ENCODE measurements around the gene EPX.
A peak's percentile ranks its signal among the peaks of the same experiment; 100 is the strongest.

The EPX gene

GRCh38 chr17:58219007-58219788 is 26.7 kb downstream of the EPX start, which contains the start of gene MKS1 (continued):
- TF ChIP-seq ZBTB44 (tag by site-specific recombination; IDR thresholded peaks at IDR 0.05): no peak
- TF ChIP-seq ZNF157 (tag by site-specific recombination; IDR thresholded peaks at IDR 0.05): no peak
- TF ChIP-seq SALL2 (tag by site-specific recombination; IDR thresholded peaks at IDR 0.05; ENCODE audit: borderline replicate concordance): 0 out of 2 replicates have a peak, but pooled peaks have one; percentile 12
- TF ChIP-seq ZNF114 (tag by site-specific recombination; IDR thresholded peaks at IDR 0.05): no peak
- no peak for TF ChIP-seq ZNF133 (tag by site-specific recombination; IDR thresholded peaks at IDR 0.05)
- TF ChIP-seq PRDM4 (tag by site-specific recombination; IDR thresholded peaks at IDR 0.05): no peak
- TF ChIP-seq ZNF292 (tag by site-specific recombination; IDR thresholded peaks at IDR 0.05; ENCODE audit: borderline replicate concordance, low read depth): no peak
- no peak for TF ChIP-seq TCF7L2 (IDR thresholded peaks at IDR 0.05; ENCODE audit: borderline replicate concordance, low read depth, low read length)
- TF ChIP-seq ZNF768 (tag by site-specific recombination; IDR thresholded peaks at IDR 0.05): no peak
- peak; percentile 95 for TF ChIP-seq YY2 (tag by site-specific recombination; IDR thresholded peaks at IDR 0.05)
- TF ChIP-seq RBAK (tag by site-specific recombination; IDR thresholded peaks at IDR 0.05): no peak
- no peak for TF ChIP-seq SP2 (tag by site-specific recombination; IDR thresholded peaks at IDR 0.05)
- no peak for TF ChIP-seq ZNF394 (tag by site-specific recombination; IDR thresholded peaks at IDR 0.05; ENCODE audit: borderline replicate concordance)
- no peak for TF ChIP-seq ZNF639 (tag by site-specific recombination; IDR thresholded peaks at IDR 0.05)
- TF ChIP-seq ZNF426 (tag by site-specific recombination; IDR thresholded peaks at IDR 0.05): no peak
- no peak for TF ChIP-seq MYNN (tag by site-specific recombination; IDR thresholded peaks at IDR 0.05; ENCODE audit: borderline replicate concordance)
- no peak for TF ChIP-seq ZNF2 (tag by site-specific recombination; IDR thresholded peaks at IDR 0.05)
- no peak for TF ChIP-seq ZFHX2 (tag by site-specific recombination; conservative IDR thresholded peaks at IDR 0.05)
- no peak for TF ChIP-seq ZSCAN16 (tag by site-specific recombination; IDR thresholded peaks at IDR 0.05)
- TF ChIP-seq BCL11B (tag by site-specific recombination; IDR thresholded peaks at IDR 0.05; ENCODE audit: low read depth): no peak
- TF ChIP-seq KLF7 (tag by site-specific recombination; IDR thresholded peaks at IDR 0.05; ENCODE audit: borderline replicate concordance): no peak
- no peak for TF ChIP-seq KLF16 (tag by site-specific recombination; IDR thresholded peaks at IDR 0.05)
- TF ChIP-seq ZNF48 (tag by site-specific recombination; IDR thresholded peaks at IDR 0.05): no peak
- TF ChIP-seq OSR2 (tag by site-specific recombination; IDR thresholded peaks at IDR 0.05): no peak
- TF ChIP-seq FEZF1 (tag by site-specific recombination; IDR thresholded peaks at IDR 0.05): no peak
- TF ChIP-seq GFI1B (tag by site-specific recombination; IDR thresholded peaks at IDR 0.05): no peak
- no peak for TF ChIP-seq ZNF416 (tag by site-specific recombination; IDR thresholded peaks at IDR 0.05)
- TF ChIP-seq ZNF350 (tag by site-specific recombination; IDR thresholded peaks at IDR 0.05): no peak
- no peak for TF ChIP-seq AEBP2 (tag by site-specific recombination; IDR thresholded peaks at IDR 0.05; ENCODE audit: borderline replicate concordance)
- TF ChIP-seq ZNF23 (tag by site-specific recombination; IDR thresholded peaks at IDR 0.05; ENCODE audit: borderline replicate concordance): no peak
- no peak for TF ChIP-seq ATF2 (tag by site-specific recombination; IDR thresholded peaks at IDR 0.05; ENCODE audit: low read depth)
- no peak for TF ChIP-seq ZNF776 (tag by site-specific recombination; IDR thresholded peaks at IDR 0.05; ENCODE audit: borderline replicate concordance)
- no peak for TF ChIP-seq ZNF155 (tag by site-specific recombination; IDR thresholded peaks at IDR 0.05)
